HG03460 (cell line): Measurements from ENCODE around the gene RUNX1.
A peak's percentile ranks its signal among the peaks of the same experiment; 100 is the strongest.
"Not testable (repeated sequence)": the region's sequence is repeated elsewhere in the genome, so short reads cannot be mapped to it uniquely, and the experiment has no call there.

Experiments used
- ATAC-seq: cut with Tn5 transposase; IDR thresholded peaks from one replicate; pipeline ENCODE4 v1.9.1; 2021; ENCODE audit not compliant: unreplicated experiment

RUNX1 gene

DNA sequence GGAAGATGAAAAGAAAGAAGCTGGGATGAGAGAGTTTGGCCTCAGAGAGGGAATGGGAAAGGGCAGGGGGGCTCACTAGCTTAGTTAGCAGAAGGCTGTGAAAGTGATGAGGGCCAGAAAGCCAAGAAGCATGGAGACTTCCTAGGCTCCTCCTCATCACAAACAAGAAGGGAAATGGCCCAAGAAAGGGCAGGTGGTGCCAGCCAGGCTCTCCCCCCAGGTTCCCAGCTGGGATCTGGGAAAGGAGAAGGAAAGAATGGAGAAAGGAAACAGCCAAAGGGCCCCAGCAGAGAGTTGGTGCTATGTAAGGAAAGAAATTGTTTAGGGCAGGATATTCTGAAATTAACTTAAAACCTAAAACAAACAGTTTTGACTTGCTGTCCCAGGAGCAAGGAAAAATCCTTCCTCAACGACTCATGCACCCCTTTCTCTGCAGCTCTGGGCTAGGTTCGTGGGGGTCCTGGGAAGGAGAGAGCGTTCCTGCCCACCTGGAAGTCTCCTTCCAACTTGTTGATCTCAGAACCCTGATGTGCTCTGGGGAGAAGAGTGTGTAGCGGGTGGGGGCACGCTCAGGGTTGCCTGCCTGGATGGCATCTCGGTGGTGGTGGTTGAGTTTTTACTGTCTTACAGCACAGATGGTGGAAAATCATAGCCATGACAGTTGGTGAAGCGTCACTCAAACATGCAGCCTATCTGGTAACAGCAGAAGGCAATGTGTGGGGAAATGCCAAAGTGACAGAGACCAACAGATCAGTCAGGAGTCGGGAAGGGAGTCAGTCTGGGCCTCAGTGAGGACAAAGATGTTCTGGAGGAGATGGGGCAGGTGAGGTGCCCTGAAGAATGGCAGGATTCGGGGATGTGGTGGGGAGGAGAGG lies 233.0 kb downstream of the RUNX1 start:
- no peak for ATAC-seq

DNA sequence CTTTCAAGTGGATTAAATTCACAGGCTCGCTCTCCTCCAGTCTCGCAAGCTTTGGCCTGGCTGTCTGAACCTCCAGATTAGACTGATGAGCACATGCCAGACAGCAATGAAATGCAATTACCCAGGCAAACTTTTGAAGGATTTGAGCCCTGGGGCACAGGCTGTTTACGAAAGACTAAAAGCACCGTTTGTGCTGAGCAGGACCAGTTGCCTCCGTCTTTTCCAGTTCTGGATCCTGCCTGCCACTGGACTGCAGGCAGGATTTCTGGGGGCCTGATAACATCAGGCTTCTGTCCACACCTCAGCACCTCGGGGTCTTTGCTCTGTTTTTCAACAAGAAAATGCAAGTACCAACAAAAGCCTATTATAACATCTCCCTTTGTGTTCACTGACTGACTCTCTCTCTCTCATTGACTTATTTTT lies 234.6 kb downstream of the RUNX1 start:
- ATAC-seq: no peak

DNA sequence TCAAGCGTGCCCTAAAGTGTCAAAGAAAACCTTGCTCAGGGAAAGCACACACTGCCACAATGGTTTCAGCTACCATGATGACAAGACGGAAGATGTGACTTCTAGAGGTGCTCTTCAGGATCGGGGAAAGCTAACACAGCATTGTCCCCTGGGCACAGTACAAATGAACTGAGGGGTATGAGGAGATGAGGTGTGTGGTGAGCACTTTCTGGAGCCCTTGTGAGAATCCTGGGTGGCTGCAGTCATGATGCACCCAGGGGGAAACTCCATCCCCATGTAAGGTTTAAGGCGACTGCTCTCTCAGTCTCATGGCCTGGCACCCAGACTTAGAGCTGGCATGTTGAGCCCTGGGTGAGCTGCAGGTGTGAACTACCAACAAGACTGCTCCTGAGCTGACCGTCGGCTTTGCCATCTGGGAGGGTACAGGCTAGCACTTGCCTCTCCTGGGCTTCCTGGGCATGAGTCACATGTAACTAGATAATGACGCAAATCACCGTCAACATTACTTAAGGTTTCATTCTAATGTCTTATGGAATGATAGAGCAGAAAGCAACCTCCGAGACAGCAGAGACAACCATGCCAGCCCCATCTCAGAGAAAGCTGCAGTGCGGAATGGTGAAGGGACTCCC lies 235.7 kb downstream of the RUNX1 start:
- no peak for ATAC-seq

DNA sequence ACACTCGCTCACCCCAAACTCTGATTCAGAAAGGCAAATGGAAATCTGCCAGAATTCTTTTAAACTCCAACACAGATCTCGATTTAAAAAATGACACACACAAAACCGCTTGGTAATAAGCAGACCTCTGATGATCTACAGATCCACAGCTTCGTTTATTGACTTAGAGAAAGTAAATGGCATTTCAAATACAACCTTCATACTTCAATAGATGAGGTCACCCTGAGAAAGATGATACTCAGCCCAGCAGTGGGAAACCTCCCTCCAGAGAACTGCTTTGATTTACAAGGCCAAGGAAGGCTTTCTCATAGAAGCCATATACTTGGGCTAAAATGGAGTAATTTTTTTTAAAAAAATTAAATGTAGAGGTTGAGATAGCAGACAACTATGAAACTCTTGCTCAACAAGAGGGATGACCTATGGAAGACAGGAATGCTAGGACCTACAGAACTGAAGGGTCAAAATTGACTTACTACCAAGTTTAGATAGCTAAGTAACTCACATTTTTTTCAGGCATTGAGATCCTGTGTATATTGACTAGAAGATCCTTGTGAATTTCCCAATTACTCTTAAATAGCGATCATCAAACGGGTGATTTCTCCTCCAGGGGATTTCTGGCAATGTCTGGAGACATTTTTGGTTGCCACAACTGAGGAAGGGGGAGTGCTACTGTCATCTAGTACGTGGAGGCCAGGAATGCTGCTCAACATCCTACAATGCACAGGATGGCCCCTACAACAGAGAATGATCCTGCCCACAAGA lies 236.4 kb downstream of the RUNX1 start:
- no peak for ATAC-seq

DNA sequence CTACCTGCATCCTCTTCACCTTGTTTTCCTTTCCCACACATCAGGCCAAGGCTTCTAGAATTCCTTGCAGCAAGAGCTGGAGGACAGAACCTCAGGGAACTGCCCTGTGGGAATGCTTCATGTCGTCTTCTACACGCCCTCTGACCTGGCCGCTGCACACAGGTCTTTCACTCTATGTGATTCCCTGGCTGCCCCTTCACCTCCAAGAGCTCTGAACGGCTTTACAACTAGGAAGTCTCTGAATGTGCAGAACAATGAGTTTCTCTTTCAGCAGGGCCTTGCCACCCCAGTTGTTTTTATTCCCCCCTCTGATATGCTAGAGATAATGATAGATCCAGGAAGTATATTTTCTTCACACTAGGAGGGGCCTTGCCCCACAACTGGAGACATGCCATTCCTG lies 237.7 kb downstream of the RUNX1 start:
- ATAC-seq: no peak

DNA sequence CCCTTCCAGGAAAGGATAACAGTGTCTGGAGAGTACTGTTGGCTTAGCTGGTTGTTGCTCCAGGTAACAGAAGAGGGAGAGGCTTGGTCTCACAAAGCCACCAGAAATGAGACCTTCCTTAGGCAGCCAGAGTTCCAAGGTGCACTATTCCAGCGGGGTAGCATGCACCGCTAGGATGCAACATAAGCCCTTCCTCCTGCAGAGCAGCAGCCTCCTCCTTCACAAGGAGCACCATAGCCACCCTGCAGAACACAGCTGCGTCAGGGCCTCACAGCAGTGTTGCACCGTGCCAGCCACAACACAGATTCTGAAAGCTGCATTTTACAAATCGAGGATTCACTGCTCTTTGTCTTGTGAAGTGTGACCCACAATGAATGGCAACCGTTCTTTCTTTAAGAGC lies 238.3 kb downstream of the RUNX1 start:
- ATAC-seq: no peak

DNA sequence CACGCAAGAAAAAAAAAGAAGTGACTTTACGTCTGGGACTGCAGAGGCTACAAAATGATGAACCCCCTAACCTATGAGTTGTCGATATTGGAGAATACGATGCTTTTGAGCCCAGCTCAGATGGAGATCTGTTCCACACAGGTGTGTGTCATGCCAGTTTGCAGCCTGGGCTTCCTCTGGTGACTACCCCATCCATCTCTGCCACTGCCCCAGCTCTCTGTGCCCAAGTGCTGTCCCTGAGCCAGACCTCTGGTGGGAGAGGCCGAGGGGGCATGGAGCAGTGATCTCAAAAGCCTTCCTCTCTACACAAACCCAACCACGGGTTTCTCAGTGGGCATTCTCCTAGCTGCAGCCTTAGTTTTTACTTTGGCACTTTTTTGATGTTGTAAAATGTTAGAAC lies 239.3 kb downstream of the RUNX1 start:
- ATAC-seq: no peak

DNA sequence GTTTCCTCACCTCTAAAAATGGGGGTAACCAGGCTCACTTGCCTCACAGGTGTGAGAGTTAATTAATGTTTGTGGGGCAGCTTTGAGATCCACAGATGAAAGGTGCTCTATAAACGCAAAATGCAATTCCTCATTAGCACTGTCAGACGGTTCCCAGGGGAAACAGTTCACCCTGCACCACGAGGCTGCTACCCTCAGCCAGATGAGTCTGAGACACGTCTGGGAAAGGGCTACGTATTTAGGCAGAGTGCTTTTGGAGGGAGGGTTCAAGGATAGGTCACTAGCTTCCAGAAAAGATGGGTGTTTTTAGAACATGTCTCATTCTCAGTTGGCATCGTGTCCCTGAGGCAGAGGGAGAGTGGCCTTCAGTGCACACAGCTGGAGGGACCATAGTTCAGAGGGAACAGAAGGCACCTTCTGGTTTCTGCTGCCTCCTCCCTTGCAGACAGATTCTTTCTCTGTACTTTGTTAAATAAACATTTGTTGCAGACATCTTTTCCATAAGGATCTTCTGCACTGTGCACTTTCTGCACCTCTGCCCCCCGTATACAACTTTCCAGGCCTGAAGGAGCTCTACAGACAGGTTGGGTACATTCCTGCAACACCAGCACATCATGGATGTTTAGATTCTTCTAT lies 240.4 kb downstream of the RUNX1 start:
- ATAC-seq: no peak

DNA sequence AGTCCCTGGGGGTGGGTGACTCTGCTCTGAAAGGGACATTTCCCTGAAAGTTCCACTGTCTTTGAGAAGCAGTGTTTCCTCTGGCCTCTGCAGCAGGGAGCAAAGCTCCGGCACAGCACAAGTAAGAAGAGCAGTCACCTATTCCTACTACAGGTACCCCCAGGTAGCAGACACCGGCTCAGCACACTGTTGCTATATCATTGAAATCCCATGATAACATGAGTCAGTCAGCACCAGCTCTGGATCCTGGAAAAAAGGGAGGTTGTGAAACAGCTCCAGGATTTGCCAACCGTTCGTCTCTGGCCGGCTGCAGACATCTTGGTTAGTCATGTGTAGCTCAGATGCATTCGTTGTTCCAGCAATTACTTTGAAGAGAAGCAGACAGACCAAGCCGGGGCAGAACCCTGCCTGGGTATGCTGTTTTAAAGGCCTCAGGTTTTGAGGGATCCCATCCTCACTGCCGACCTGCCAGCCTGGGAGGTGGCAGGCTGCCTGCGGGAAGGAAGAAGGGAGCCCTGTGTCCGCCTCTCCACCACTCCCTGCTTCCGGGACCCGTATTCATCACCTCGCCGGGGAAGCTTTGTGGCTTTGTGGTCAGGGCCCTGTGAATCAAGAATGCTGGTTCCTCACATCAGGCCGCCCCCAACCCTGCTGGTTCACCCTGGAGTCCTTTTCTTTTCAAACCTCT lies 241.1 kb downstream of the RUNX1 start:
- ATAC-seq: no peak

DNA sequence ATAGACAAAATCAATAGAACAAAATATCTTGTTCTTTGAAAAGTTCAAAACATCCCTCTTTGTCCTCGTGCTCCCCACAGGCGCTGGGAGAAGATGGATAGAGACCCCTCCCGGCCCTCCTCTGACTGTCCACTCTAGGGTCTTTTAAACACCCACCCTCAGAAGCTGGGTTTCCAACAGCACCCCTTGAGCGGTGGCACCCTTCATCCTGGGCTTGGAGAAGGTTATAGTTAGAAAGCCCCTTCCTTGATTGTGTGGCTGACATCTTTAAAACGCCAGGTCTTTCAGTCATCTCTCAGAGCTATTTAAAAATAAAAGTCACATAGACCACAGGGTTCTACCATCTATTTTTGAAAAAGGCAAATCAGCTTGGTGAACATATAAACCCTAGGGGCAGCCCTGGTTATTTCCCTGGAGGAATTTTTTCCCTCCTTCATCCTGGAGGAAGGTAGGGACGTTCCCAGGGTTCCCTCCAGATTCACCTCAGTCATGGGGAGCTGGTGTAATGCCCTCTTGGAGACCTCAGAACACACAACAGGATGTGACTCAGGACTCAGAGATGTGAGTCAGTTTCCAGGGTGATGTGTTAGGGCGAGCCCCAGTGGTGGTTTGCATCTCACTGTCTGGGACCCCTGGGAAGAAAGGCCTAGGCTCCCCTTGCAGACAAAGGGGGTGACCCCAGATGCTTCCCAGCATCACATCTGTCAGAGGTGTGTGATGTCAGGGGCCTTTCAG lies 241.8 kb downstream of the RUNX1 start:
- ATAC-seq: peak; percentile 56

DNA sequence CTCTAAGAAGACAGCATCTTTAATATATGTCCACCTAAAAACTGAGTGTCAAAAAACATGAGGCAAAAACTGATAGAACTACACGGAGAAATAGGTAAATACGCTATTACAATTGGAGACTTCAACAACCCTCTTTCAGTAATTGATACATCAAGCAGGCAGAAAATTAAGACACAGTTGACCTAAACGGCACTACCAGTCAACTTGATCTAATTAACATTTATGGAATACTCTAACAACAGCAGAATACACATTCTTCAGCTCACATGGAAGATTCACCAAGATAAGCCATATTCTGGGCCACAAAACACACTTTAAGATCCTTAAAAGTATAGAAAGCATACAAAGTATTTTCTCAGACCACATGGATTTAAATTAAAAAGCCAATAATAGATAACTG lies 242.7 kb downstream of the RUNX1 start:
- no peak for ATAC-seq

DNA sequence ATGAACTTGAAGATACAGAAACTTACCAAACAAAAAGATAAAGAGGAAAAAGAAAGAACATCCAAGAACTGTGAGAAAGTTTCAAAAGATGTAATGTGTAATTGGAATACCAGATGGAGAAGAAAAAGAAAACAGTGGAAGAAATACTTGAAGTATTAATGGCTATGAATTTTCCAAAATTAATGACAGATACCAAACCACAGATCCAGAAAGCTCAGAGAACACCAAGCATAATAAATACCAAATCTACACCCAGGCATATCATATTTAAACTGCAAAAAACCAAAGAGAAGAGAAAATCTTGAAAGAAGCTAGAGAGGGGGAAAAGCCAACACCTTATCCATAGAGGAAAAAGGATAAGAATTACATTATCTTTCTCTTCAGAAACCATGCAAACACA lies 243.9 kb downstream of the RUNX1 start:
- no peak for ATAC-seq

DNA sequence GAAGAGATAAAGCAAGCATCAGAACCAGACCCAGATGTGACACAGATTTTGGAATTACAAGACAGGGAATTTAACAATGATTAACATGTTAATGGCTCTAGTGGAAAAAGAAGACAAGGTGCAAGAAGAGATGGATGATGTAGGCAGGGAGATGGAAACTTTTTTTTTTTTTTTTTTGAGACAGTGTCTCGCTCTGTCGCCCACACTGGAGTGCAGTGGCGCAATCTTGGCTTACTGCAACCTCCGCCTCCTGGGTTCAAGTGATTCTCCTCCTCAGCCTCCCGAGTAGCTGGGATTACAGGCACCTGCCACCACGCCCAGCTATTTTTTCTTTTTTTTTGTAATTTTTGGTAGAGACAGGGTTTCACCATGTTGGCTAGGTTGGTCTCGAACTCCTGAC lies 244.5 kb downstream of the RUNX1 start:
- not testable (repeated sequence) for ATAC-seq

DNA sequence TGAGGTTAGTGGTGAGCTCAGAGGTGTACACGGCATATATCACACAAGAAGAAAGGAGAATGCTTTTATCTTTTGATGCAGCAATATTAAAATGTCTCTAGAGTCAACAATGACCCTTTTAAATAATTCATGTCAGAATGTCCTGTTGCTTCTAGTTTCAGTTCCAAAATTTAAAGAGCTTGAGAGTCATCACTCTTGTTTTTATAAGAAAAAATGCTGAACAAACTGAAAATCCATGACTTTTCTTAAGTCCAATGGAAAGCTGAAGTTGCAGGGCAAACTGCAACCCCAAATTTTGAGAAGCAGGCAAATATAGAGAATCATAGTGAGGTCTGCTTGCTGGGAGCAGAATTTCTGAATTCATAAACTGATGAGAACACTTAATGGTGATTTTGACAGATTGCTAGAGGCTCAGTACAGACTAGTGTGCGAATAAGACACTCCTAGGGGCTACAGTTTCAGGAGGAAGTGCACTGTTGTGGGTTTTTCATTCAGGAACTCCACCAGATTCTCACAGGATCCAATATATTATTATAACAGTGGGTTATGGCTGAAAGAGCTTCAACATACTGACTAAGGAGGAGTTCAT lies 245.2 kb downstream of the RUNX1 start:
- no peak for ATAC-seq

DNA sequence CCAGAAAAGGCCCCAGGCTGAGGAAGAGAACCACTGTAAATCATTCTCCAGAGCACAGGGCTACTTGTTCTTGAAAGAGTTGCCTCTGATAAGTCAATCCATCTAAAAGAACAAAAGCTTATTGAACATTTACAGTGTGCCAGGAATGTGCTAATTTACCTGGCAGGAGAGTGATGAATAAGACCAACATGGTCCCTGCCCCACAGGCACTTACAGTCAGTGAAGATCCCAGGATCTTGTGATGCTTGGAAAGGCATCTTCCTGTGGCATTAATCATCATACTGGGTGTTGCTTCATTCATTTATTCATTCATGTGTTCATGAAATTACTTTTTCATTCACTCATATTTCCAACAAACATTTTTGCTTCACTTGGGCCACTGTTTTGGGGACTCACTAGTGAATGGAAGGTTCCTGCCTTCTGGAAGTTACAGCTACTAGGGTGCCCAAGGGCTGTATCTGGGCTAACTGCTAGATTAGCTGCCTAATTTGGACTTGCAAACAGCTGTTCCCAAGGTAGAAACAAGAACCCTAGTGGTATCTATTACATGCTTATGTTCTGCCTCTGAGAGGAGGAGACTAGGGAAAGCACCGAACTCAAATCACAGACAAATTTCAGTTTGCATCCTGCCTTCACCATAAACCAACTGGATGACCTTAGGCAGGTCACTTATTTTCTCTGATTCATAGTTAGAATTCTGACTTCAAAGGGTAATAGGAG lies 246.8 kb downstream of the RUNX1 start:
- no peak for ATAC-seq

DNA sequence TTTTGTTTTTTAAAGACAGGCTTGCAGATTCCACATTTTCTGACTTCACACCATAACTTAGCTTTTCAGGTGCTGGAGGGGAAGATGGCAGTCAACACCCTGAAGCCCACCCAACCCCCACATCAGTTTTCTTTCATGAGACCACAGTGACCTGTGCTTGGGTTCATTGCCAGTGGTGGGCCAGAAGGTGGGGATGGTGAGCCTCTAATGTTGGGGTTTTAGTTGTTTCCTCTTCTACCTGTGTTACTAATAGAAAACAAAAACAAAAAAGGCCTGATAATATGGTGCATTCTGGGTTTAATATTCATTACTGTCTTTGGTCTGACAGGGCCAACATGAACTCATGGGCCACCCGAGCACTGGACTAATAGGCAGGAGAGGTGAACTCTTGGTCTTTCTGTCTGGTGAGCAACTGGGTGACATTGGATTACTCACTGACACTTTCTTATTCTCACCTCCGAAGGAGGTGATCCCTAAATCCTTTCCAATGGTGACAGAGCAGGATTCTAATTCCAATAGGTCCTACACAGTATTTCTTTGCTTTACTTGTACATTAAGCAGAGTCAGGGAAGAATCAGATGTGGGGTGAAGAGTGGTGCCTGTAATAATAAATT lies 247.5 kb downstream of the RUNX1 start:
- ATAC-seq: peak; percentile 61

DNA sequence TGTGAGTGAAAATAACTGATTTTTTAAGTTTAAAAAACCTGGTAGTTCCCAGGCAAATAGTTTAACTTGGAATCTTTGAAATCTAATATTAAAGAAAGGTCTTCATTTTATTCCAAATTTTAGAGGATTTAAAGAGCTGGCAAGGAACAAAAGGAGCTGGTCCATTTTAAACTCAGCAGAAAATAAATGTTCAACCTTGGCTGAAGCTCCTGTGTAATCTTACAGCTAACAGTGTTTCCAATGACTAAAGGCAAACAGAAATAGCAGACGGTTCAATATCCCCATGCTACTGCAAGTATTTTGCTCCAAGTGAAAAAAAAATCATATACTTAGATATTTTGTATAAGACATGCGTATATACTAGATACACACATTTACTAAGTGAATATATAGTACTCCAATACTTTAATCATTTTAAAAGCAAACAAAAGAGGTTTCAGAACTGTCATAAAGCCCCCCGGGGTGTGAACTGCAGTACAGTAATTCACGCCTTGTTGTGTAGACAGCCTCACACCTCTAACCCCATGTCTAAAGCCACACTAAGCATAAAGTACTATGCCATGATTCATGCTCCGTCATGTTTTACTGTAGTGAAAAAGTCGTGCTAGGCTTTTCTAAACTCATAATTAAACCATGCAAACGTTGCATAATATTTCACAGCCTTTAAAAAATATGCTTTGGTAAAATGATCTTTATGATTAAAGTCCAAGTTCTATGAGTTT lies 248.1 kb downstream of the RUNX1 start:
- no peak for ATAC-seq

DNA sequence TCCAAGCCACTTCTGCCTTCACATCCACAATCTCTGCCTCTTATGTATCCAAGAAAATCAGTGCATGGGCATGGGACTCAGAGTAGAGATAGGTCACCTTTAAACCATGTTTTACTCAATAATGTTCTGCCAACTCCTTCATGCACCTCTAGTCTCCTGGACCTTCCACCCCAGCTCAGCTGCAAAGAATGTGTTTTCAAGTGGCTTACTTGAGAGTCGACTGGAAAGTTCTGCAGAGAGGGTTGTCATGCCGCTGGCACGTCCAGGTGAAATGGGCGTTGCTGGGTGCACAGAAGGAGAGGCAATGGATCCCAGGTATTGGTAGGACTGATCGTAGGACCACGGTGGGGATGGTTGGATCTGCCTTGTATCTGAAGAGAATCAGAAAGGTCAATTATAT lies 250.0 kb downstream of the RUNX1 start:
- ATAC-seq: no peak
